CD4-positive, alpha-beta memory T cell (primary cell): ENCODE data around the gene FGF2. TPM values are rescaled to one million over a fixed set of nuclear protein-coding genes. Genes with fewer than 3 reads are reported as not detected.

Source experiments
- CTCF ChIA-PET: fragments of 350-600 bp; sonication (Branson Sonifier 250); formaldehyde crosslinking; loops from one replicate; lab custom pipeline; 2021; ENCODE audit warnings: inconsistent platforms; ENCODE audit not compliant: partially characterized antibody; lab: Charles Lee
- POLR2A ChIA-PET: fragments of 350-600 bp; sonication (Branson Sonifier 250); formaldehyde crosslinking; loops from one replicate; lab custom pipeline; 2021; ENCODE audit not compliant: partially characterized antibody; lab: Charles Lee
- DNase-seq, 5 donors: peaks; one replicate each; pipeline versions ENCODE4 v3.0.0 to v3.0.0-alpha.2; 2020 to 2022; ENCODE audit warnings: mixed read lengths in 1 of 5
- H3K27ac ChIP-seq: one replicate; pipeline ENCODE4 v1.7.0; 2013; ENCODE audit warnings: low read depth, low read length
- H3K27me3 ChIP-seq: 2 replicates; pipeline ENCODE4 v1.7.0; 2013; ENCODE audit warnings: mild to moderate bottlenecking, low read length, moderate library complexity; ENCODE audit not compliant: insufficient read depth
- H3K36me3 ChIP-seq: 2 replicates; pipeline ENCODE4 v1.7.0; 2013; ENCODE audit warnings: mild to moderate bottlenecking, low read length, moderate library complexity; ENCODE audit not compliant: insufficient read depth
- H3K4me1 ChIP-seq: 2 replicates; pipeline ENCODE4 v1.7.0; 2013; ENCODE audit warnings: mild to moderate bottlenecking, low read length, moderate library complexity; ENCODE audit not compliant: insufficient read depth
- H3K4me3 ChIP-seq, 2 donors: one replicate each; pipeline ENCODE4 v1.7.0; 2013; ENCODE audit warnings: low read length in 2 of 2, mild to moderate bottlenecking in 1 of 2
- H3K9me3 ChIP-seq, 2 donors: one replicate each; pipeline ENCODE4 v1.7.0; 2013; ENCODE audit warnings: low read length in 2 of 2, control low read depth in 1 of 2; ENCODE audit not compliant: control insufficient read depth in 1 of 2
- H3K27ac Mint-ChIP-seq, 7 donors: one replicate each; pipeline ENCODE4 v1.8.0; 2020 to 2021; ENCODE audit warnings: mixed read lengths in 7 of 7, mild to moderate bottlenecking in 6 of 7, inconsistent platforms in 3 of 7, moderate library complexity in 3 of 7
- H3K27me3 Mint-ChIP-seq, 2 donors: one replicate each; pipeline ENCODE4 v1.8.0; 2020 to 2021; ENCODE audit warnings: mixed read lengths in 2 of 2
- H3K36me3 Mint-ChIP-seq, 2 donors: one replicate each; pipeline ENCODE4 v1.8.0; 2020 to 2021; ENCODE audit warnings: mixed read lengths in 2 of 2, inconsistent platforms in 1 of 2, mild to moderate bottlenecking in 1 of 2
- H3K4me1 Mint-ChIP-seq, 4 donors: one replicate each; pipeline ENCODE4 v1.8.0; 2020 to 2021; ENCODE audit warnings: mixed read lengths in 4 of 4, mild to moderate bottlenecking in 1 of 4
- H3K4me3 Mint-ChIP-seq, 8 donors: one replicate each; pipeline ENCODE4 v1.8.0; 2020 to 2021; ENCODE audit warnings: mixed read lengths in 8 of 8, mild to moderate bottlenecking in 7 of 8, moderate library complexity in 6 of 8, inconsistent platforms in 3 of 8
- H3K9me3 Mint-ChIP-seq, 8 donors: one replicate each; pipeline ENCODE4 v1.8.0; 2020 to 2021; ENCODE audit warnings: mixed read lengths in 8 of 8, mild to moderate bottlenecking in 5 of 8, inconsistent platforms in 3 of 8, moderate library complexity in 1 of 8
- intact Hi-C: fragments of 100-400 bp; cut with micrococcal nuclease; formaldehyde crosslinking; loops from one replicate; pipeline ENCODE4 v1.15.1; 2023
- polyA plus RNA-seq, 2 donors: library from polyadenylated mRNA; unstranded; fragments of 300-500 nt; fragmentation: Illumina TruSeq; gene quantifications; one replicate each; pipeline ENCODE4 v1.2.3, GENCODE V29; 2021
- total RNA-seq, 2 experiments: library from RNA; stranded (reverse); gene quantifications; one replicate each; pipeline ENCODE4 v1.2.3, GENCODE V29; 2021

Gene FGF2
- total and polyA plus RNA-seq, 4 experiments from 2014 or later: not detected

- POLR2A ChIA-PET: no interaction called here
- peaks cover 6 to 10% (median 9%) of the 10 kb centered on the region in 4 donors for H3K4me1 Mint-ChIP-seq
- H3K4me3 Mint-ChIP-seq: no peak overlapping the region
- Histone ChIP-seq H3K4me3 (no peak overlapping the region), H3K27me3 (peaks cover 26% of the 10 kb centered on the region), H3K27ac (no peak overlapping the region), H3K9me3 (no peaks in the 10 kb centered on the region), H3K4me1 (peaks cover 15% of the 10 kb centered on the region), H3K36me3 (no peaks in the 10 kb centered on the region)
- H3K9me3 Mint-ChIP-seq: peaks cover 0 to 3% (median 0%) of the 10 kb centered on the region in 8 donors
- peaks cover 0 to 6% of the 10 kb centered on the region in 2 donors for H3K36me3 Mint-ChIP-seq
- CTCF ChIA-PET: interaction anchor here (1.1 kb wide), 1 partner anchor 65 kb away, joined by 3 read pairs; no protein-coding TSS in a partner anchor
- DNase-seq: no peak
- H3K27me3 Mint-ChIP-seq: peaks cover 26 to 47% of the 10 kb centered on the region in 2 donors
- H3K27ac Mint-ChIP-seq: no peak overlapping the region
- intact Hi-C loops: no loop called here
Observed at GRCh38 chr4:122831515-122832196, 5.0 kb downstream of the FGF2 start.

DNA sequence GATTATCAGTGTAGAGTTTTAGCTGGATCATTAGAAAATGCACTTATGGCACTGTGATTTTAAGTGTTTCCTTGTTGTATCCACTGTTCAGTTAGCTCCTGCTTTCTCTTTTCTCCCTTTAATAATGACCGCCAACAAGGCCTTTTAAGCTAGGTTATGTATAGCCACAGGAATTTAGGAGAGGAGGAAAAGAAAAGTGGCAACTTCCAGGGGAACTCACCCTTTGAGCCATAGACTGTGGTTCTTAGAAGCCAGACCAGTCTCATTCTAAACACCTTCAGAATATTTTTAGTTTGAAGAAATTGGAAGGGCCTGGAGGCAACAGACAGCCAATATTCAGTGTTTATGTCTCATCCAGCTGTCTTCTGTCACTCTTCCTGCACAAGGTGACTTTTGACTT lies 6.1 kb downstream of the FGF2 start:
- Histone ChIP-seq H3K36me3 (no peaks in the 10 kb centered on the region), H3K9me3 (no peaks in the 10 kb centered on the region), H3K4me1 (peaks cover 8% of the 10 kb centered on the region), H3K27ac (no peak overlapping the region), H3K4me3 (no peak overlapping the region), H3K27me3 (peaks cover 26% of the 10 kb centered on the region)
- Mint-ChIP-seq H3K4me1 (peaks cover 6 to 8% (median 7%) of the 10 kb centered on the region in 4 donors), H3K4me3 (no peak overlapping the region), H3K27ac (no peak overlapping the region), H3K9me3 (peaks cover 0 to 3% (median 0%) of the 10 kb centered on the region in 8 donors), H3K27me3 (peaks cover 24 to 43% of the 10 kb centered on the region in 2 donors), H3K36me3 (peaks cover 0 to 4% of the 10 kb centered on the region in 2 donors)
- ChIA-PET POLR2A (no interaction called here), CTCF (no interaction called here)
- intact Hi-C loops: no loop called here
- DNase-seq: no peak

GRCh38 chr4:122833999-122834398 lies 7.4 kb downstream of the FGF2 start:
- CTCF ChIA-PET: interaction anchor here (1.0 kb wide), 1 partner anchor 10 kb away, joined by 4 read pairs; no protein-coding TSS in a partner anchor

DNA sequence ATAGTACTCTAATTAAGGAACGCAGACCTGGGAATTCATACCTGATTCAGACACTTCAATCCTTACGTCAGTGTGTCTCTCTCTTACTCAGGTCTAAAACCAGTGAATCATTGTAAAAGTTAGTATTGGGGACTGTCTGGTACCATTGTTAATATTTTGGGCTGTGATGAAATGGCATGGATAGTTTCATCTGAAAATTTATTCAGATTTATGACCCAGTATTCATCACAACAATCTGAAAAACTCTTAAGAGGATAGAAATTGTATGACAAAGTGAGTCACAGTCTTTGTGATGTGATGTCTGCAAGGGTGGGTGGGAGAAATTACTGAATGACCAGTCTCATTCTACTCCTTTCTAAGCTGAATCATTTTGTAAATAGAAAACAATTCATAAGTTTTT lies 10.3 kb downstream of the FGF2 start:
- H3K27me3 ChIP-seq: no peaks in the 10 kb centered on the region
- no peaks in the 10 kb centered on the region for H3K9me3 ChIP-seq
- Mint-ChIP-seq H3K27me3 (peaks cover 7 to 14% of the 10 kb centered on the region in 2 donors), H3K9me3 (no peaks in the 10 kb centered on the region), H3K4me3 (no peak overlapping the region), H3K27ac (no peak overlapping the region), H3K36me3 (no peaks in the 10 kb centered on the region), H3K4me1 (no peaks in the 10 kb centered on the region)
- no peak overlapping the region for H3K27ac ChIP-seq
- no peak overlapping the region for H3K4me3 ChIP-seq
- POLR2A ChIA-PET: no interaction called here
- H3K36me3 ChIP-seq: no peaks in the 10 kb centered on the region
- no peak for DNase-seq
- no peaks in the 10 kb centered on the region for H3K4me1 ChIP-seq
- intact Hi-C loops: no loop called here
- CTCF ChIA-PET: no interaction called here

More at GRCh38 chr4:122833999-122834398, 7.4 kb downstream of the FGF2 start:
- H3K4me3 Mint-ChIP-seq: no peak overlapping the region
- intact Hi-C loops: no loop called here
- Histone ChIP-seq H3K9me3 (no peaks in the 10 kb centered on the region), H3K27me3 (peaks cover 15% of the 10 kb centered on the region), H3K27ac (no peak overlapping the region), H3K4me3 (no peak overlapping the region), H3K36me3 (no peaks in the 10 kb centered on the region), H3K4me1 (no peaks in the 10 kb centered on the region)
- H3K36me3 Mint-ChIP-seq: no peaks in the 10 kb centered on the region
- POLR2A ChIA-PET: no interaction called here
- no peak overlapping the region for H3K27ac Mint-ChIP-seq
- no peaks in the 10 kb centered on the region for H3K9me3 Mint-ChIP-seq
- H3K4me1 Mint-ChIP-seq: no peaks in the 10 kb centered on the region
- no peak for DNase-seq
- H3K27me3 Mint-ChIP-seq: peaks cover 15 to 33% of the 10 kb centered on the region in 2 donors

- Histone ChIP-seq H3K9me3 (no peaks in the 10 kb centered on the region), H3K27me3 (no peaks in the 10 kb centered on the region), H3K4me3 (no peak overlapping the region), H3K4me1 (no peaks in the 10 kb centered on the region), H3K36me3 (no peaks in the 10 kb centered on the region), H3K27ac (no peak overlapping the region)
- POLR2A ChIA-PET: no interaction called here
- H3K27me3 Mint-ChIP-seq: peaks cover 4 to 5% of the 10 kb centered on the region in 2 donors
- no peak overlapping the region for H3K4me3 Mint-ChIP-seq
- no peaks in the 10 kb centered on the region for H3K4me1 Mint-ChIP-seq
- DNase-seq: no peak
- no peak overlapping the region for H3K27ac Mint-ChIP-seq
- CTCF ChIA-PET: no interaction called here
- no peaks in the 10 kb centered on the region for H3K36me3 Mint-ChIP-seq
- intact Hi-C loops: no loop called here
- H3K9me3 Mint-ChIP-seq: no peaks in the 10 kb centered on the region
Observed at GRCh38 chr4:122838034-122838433, 11.4 kb downstream of the FGF2 start.

GRCh38 chr4:122842392-122842791 lies 15.8 kb downstream of the FGF2 start:
- H3K4me1 ChIP-seq: no peaks in the 10 kb centered on the region
- Mint-ChIP-seq H3K4me3 (no peak overlapping the region), H3K36me3 (no peaks in the 10 kb centered on the region), H3K9me3 (peaks cover 0 to 2% (median 0%) of the 10 kb centered on the region in 8 donors), H3K27me3 (peaks cover 0 to 5% of the 10 kb centered on the region in 2 donors), H3K27ac (no peak overlapping the region), H3K4me1 (no peaks in the 10 kb centered on the region)
- POLR2A ChIA-PET: no interaction called here
- H3K27me3 ChIP-seq: no peaks in the 10 kb centered on the region
- H3K9me3 ChIP-seq: no peaks in the 10 kb centered on the region
- CTCF ChIA-PET: no interaction called here
- no peaks in the 10 kb centered on the region for H3K36me3 ChIP-seq
- H3K27ac ChIP-seq: no peak overlapping the region
- no peak overlapping the region for H3K4me3 ChIP-seq
- intact Hi-C loops: no loop called here
- no peak for DNase-seq

- Histone ChIP-seq H3K27ac (no peak overlapping the region), H3K9me3 (no peaks in the 10 kb centered on the region), H3K4me3 (no peak overlapping the region), H3K4me1 (no peaks in the 10 kb centered on the region), H3K27me3 (no peaks in the 10 kb centered on the region), H3K36me3 (no peaks in the 10 kb centered on the region)
- no peaks in the 10 kb centered on the region for H3K36me3 Mint-ChIP-seq
- POLR2A ChIA-PET: no interaction called here
- H3K9me3 Mint-ChIP-seq: peaks cover 0 to 2% (median 0%) of the 10 kb centered on the region in 8 donors
- DNase-seq: no peak
- H3K27me3 Mint-ChIP-seq: peaks cover 0 to 5% of the 10 kb centered on the region in 2 donors
- intact Hi-C loops: no loop called here
- H3K4me1 Mint-ChIP-seq: no peaks in the 10 kb centered on the region
- CTCF ChIA-PET: no interaction called here
- no peak overlapping the region for H3K27ac Mint-ChIP-seq
- H3K4me3 Mint-ChIP-seq: no peak overlapping the region
Observed at GRCh38 chr4:122842984-122843531, 16.4 kb downstream of the FGF2 start.
